Hypothalamus (tissue), 51 donors: Measurements from ENCODE around the gene WDR86.

Source experiments
- DNase-seq, 51 donors: peaks; one replicate each; lab custom pipeline; 2025; lab: John Stamatoyannopoulos, UW

The WDR86 gene

DNA sequence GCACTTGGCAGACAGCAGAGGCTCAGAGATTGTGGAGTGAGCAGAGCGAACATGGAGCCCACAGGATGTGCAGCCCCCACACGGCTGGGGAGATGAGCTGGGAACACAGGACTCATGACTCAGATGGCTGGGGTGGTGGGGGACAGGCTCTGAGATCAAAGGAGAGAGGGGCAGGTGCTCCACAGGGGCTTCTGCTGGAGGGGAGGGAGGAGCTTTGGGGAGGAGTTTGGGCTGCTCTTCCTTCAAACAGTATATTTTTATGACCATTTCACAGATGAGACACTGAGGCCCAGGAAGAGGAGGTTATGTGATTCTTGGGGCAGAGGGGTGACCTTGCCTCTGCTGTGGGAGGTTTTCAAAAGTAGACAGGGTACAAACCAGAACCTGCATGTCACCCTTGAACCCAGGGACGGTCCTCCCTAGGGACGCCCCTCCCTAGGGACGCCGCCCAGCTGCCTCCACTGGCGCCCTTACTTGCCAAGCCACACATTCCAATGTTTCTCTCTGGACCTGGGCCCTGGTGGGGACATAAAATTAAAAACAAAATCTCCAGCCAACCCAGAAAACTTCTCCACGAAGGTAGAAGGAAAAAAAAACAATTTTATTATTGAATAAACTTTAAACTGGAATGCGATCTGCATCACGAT lies 31.1 kb upstream of the WDR86 start:
- DNase-seq = peak in 1 of 51 donors; percentile 18

DNA sequence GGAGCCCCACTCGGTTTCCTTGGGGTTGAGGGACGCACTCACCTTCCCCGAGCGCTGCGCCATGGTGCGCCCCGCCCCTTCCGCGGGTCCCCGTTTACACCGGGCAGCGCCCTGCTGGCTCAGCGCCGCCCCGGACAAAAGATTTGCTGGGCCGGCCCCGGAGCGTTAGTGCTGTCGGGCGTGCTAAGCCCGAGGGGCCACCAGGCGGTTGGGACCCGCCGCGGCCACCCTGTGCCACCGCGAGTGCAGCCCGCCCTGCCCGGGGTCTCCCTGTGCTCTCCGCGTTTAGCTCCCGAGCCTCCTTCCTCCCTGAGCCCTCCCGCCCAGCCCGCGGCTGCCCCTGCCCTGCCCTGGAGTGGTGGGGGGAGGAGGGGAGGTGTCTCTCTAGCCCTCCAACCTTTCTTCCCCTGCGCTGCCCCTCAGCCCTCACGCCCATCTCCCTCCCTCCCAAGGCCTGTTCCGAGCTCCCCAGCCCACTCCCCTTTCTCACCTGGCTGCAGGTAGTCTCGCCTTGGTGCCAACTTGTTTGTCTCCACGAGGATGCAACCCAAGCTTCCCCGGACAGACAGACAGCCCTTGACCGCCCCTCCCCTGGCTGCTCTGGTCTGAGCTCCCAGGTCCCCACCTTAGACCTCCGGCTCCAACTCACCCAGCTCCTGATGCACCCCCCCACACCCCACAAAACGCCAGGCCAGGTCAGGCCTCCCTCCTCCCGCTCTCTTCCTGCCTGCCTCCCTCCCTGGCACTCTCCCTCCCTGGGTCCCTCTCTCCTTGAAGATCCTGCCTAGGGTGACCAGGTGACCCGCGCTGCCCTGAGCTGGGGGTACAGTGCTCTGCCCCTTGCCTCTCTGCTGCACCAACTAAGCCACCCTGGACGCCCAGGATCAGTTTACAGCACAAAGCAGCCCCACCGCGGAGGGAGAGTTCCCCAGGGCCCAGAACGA lies 30.3 kb upstream of the WDR86 start, which contains the start of gene CRYGN:
Gene CRYGN, minus strand, starts transcription at position 287 of the 944 bp plus-strand sequence. Its CDS starts 224 bp downstream, at position 63.
- DNase-seq = no peak

DNA sequence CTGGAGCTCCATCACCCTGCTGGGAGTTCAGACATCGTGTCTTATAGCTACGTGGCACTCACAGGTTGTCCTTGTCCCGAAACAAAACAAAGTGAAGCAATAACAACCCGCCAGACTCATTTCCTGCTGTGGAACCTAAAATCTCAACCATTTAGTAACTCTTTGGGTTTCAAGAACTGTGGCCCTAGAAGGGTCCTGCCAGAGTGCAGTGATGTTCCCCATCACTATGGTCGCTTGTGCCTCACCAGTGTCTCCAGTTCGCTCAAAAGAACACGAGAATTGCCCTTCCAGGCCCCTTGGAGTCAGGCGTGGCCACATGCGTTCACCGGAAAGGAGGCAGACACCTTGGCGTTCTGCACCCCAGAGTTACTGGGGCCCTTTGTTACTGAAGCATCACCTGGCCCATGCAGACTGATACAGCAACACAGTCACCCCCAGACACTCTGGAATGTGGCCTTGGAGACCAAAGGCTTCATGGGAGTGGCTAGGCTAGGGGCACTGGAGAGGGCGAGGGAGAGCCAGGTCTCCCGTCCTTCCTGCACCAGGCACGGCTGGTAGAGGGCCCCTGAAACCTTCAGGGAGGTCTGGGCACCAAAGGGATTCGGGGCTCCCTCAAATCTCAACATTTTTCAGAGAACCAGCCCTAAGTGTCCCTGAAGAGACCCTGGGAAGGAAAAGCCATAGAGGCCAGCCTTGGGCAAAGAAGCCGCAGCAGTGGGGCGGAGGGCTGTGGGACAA lies 29.2 kb upstream of the WDR86 start:
- no peak for DNase-seq

DNA sequence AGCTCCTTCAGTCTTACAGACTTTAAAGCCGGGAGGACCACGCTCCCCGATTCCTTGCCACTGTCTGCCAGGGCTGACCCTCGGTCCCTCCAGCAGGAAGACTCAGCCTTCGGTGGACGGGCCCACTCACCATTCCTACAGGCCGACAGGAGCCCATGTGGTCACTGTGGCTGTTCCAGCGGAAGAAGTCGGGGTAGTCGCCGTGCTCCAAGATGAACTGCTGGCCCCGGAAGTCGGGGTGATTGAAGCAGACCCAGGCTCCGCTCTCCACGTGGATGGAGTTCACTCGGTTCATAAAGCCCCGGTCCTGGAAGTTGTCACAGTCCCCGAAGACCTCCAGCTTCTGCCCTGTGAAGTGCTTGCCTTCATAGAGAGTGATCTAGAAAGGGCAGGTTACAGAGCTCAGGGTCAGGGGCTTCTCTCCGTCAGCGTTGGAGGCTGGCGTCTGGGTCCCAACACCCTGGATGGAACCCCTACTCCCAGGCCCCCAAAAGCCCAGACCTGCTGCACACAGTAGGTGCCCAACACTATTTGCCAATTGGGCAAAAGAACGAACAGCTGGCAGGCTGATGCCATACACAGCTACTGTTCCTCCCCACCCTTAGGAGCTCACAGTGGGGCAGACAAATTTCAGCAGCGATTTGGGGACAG lies 28.2 kb upstream of the WDR86 start:
- DNase-seq = no peak

DNA sequence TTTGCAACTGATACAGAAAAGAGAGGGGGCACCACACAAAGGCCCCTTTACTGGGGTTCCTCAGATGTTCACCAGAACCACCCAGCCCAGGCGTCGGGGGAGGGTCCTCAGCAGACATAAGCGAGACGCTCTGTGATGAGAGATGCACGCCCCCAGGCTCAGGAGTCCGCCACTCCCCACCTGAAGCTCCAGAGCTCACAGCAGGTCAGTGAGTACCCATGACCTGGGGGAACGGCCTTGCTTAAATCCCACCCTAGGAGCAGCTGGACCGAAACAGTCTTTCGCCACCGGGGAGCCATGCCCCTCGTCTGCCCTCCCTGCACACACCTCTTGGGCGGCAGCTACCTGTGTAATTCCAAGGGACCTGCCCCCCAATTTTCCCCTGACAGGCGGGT lies 27.3 kb upstream of the WDR86 start:
- DNase-seq = no peak

DNA sequence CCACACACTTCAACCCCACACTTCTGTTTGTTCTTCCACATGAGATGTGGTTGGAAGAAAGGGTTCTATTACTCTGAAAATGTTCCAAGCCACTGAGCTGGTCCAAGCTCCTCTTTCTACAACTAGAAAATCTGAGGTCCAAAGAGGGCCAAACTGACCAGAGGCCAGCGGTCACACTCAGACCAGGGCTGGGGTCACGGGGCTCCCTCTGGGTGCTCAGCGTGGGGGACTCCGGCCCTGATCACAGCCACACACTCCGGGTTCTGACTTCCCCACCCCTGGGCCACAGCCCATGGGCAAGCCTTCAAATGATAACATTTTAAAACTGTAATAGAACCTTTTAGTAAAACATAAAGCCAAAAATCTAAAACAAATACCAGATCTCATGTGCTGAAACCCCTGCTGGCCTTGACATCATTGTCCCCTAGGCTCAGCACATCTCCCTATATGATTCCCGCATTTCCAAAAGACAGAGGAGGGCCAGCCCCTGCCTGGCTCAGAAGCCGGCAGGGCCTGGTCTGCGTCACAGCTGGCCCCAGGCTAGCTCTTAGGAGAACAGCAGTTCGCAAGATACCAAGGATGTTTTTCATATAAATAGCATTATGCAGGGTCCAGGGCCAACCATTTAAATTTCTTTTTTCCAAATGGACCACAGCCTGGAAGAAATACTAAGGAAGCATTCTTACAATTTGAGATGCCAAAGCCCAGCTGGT lies 26.8 kb upstream of the WDR86 start:
- no peak for DNase-seq

DNA sequence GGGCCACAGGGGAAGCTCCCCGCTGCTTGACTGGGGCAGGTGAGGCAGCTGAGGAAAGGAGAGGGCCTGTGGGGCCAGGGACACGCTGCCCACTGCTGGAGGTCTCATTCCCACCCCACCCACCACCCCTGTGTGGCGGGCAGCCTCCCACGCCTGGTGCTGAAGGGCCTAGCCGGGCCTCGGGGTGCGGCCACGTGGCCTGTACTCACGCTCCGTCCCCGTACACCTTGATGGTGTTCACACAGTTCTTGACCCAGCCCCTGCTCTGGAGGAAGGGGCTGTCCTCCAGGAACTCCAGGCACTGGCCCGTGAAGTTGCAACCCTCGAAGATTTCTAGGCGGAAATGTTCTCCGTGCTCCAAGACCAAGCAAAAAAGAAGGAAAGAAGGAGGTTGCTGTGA lies 26.1 kb upstream of the WDR86 start:
- DNase-seq = no peak

DNA sequence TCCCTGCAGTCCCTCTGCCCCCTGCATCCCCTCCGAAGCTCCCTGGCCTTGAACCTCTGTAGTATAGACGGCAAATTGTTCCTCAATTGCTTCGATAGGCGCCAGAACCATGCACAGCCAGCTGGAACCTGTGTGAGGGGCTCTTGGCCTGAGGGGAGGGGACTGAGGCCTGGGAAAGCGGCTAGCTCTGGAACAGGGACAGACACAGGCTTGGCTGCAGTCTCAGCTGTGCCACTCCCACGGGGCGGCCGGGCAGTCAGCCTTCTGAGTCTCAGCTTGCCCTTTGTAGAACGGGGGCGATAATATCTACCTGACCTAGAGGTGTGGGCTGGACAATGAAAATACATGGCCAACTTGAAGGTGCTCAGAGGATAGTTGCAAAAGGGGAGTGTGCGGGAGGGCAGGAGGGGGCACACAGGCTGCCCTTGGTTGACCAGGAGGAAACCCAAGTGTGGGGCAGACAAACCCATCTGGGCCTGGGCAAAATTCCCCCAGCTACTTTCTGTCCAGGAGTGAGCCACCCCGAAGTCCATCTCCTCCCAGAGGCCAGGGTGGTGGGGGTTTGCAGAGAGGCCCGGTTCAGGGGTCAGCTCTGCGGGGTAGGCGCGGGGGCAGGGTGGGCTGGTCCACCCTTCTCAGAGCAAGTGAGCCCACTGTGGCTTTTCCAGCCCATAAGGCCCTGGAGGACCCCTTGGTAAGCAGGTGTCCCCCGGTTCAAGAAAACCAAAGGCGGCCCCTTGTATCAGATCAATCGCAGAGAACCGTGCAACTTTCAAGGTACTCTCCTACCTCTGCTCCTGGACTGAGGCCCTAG lies 25.5 kb upstream of the WDR86 start:
- DNase-seq = peak in 10 of 51 donors; percentile 10 to 46 (median 22)

DNA sequence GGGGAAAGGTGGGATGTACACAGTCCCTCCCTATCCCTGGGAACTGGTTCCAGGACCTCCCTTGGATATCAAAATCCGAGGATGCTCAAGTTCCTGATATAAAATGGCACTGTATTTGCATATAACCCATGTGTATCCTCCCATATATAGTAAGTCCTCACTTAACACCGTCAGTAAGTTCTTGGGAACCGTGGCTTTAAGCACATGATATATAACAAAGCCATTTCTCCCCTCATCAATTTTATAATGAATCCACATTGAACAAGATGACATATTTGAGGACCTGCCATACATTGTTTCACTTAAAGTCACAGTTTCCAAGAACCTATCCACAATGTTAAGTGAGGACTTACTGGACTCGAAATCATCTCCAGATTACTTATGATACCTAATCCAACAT lies 24.7 kb upstream of the WDR86 start:
- no peak for DNase-seq

DNA sequence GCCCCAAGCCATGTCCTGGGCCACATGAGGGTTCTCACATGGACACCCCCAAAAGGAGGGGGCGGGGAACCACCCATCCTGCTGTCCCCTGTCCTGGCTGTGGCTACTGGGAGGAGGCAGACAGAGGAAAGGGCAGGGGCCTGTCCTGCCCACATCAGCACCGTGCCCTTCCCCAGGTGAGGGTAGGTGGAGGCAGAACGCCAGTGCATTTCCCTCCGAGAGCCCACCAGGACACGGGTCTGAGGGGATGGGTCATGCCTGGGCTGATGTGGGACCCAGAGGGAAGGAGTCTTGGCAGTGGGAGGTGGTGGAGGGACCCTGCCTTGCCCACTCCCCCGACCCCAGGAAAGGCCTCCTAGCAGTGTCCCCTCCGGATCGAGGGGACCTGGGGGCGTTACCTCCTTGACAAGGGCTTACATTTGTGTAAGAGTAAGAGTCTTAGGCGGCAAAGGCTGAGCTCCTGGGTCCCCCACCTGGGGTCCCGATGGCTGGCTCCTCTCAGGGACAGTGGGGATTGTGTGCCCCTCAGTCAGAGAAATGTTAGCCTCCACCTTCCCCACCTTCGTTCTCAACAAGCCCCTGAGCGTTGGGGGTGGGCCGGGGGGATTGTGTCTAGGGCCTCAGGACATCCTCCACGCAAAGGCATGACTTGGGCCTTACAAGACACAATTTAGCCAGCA lies 24.0 kb upstream of the WDR86 start:
- DNase-seq = no peak

DNA sequence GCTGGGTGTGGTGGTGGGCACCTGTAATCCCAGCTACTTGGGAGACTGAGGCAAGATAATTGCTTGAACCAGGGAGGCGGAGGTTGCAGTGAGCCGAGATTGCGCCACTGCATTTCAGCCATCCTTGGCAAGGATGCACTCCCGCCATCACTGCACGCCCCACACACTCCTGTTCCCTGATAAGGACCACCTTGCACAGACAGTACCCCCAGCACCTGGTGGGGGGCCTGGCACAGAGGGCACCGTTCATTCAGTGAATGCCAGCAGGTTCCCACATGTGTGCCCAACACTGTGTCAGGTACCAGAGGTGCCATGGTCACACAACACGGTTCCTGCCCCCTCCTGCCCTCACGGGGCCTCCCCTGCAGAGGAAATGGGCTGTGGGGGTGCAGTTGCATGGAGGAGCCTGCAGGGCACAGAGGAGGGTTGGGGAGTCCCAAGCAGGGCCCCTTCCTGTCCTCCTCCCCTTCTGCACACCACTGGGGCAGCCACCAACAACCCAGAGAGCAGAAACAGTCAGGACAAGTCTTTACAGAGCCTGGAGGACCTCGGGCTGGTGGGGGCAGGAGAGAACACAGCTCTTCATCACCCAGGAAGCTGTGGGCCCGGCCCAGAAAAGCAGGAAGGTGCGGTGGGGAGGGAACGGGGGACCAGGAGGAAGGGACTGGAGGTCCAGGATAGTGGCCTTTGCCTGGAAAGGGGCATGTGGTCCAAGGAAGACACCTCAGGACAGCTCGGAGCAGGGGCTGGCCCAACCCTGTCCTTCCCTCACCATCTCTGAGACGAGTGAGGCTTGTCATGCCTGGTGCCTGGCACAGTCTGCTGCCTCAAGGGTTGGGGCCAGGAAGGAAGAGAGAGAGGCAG lies 23.1 kb upstream of the WDR86 start:
- DNase-seq = no peak

DNA sequence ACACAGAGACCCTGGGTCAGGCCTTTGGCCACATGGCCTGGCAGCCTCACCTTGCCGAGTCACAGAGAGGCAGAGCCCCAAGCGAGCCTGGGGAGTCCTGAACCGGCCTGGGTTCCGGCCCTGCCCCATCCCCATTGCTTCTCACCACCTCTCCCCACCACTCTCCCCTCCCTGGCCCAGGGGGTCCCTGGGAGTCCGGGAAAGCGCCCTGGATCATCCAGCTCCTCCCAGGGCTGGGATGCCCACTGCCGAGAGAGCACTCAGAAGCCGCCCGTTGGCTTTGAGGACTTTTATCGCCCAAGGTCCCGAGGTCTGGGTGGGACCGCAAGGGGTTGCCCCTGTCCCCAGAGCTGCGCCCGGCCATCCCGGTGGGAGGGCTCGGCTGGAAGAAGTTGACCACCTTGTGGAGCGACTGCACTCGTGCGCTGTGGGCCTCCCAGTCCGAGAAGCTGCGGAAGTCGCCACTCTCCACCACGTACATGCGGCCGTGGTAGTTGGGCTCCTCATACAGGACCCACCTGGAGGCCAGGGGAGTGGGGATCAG lies 22.0 kb upstream of the WDR86 start:
- DNase-seq = no peak

DNA sequence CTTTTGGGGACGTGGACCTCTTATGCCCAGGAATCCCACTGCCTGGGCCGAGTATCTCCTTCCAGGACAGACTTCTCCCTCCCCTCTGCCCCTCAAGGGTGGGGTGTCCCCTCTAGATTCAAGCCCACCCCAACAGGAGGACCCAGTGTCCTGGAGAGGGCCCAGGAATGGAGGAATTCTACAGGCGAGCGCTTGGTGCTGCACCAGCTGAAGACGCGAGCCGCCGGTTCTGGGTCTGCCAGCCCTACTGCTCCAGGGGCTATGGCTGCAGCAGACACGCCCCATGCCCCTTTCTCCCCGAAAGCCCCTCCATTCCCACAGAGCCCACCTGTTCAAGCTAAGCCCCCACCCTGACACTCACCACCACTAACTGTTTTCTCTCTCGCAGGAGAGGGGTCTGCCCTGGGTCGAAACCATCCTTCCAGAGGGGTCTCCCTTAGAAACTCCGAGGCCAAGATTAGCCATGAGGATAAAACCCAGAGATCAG lies 21.5 kb upstream of the WDR86 start:
- no peak for DNase-seq

DNA sequence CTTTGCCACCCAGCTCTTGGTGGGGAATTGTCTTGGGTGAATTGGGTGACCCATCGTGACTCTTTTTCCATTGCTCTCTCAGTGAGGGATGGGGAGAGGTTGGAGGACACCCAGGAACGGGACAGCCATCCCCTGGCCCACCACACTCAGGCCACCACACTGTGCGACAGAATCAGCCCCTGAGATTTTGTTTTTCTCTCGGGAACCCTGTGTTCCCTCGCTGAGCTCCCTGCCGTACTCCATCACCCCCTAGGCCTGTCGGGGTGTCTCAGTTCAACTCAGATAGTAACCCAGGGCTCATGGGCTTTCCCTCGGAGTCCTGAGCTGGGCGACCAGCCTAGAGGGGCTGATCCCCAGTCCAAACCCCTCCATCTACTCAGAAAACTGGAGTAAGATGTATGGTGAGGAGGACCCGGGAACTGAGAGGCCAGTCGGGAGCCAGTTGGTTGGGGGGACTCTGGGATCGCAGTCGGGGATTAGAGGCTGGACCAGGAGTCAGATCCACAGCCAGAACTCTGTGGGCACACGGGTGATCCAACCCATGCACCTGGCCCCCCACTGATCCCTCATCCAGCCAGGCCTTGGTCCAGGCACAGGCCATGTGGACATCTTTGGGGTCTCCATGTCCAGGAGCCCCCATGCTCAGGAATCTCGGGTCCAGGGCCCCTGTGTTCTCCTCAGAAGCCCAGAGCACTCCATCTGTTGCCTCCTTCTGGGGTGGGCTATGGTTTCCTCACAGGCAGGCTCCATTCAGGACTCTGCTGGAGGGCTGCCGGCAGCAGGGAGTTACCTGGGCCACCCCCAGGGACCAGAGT lies 20.8 kb upstream of the WDR86 start:
- DNase-seq = no peak

DNA sequence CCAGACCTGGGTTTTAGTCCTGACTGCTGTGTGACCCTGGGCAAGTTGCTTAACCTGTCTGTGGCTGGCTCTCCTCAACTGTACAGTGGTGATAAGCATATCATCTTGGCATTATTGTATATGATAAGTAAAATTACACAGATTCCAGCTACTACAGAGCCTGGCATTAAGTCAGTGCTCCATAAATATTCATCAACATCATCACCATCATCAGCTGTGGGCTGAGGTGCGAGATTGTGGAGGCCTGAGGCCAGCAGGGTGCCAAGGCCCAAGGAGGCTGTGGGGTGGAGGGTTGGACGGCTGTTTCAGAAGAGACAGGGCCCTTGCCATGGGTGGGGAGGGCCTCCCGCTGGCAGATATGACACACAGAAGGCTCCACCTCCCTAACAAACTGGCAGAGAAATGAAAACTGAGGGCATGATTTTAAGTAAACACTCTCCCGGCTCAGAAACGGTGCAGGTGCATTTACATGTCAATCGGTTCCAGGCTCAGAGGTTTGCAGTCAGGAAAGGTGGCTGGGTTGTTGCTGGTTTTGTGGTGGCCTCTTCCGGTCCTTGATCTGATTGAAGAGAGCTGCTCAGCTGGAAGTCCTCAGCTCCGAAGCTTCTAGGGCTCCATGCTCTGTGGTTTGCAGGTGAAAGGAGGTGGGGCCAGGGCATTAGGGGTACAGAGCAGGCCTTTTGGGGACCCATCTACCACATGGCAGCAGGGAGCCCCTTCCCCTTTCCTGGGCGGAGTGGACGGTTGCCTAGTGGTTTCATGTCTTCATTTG lies 19.9 kb upstream of the WDR86 start:
- no peak for DNase-seq

DNA sequence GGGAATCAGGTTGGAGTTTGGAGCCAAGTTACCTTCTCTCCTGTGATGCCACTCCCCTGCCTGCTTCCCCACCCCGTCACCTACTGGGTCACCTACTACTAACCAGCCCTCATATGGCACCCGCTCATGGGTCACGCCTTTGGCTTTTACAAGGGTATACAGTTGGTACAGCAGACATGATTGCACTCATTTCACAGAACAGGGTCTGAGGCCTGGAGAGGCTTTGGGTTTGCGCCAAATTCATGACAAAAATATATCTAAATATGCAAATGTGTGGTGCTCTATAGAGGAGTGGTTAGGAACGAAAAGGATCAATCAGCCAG lies 19.4 kb upstream of the WDR86 start:
- DNase-seq = no peak
